ENCODE measurements around the gene FSTL4.

Gene FSTL4

DNA sequence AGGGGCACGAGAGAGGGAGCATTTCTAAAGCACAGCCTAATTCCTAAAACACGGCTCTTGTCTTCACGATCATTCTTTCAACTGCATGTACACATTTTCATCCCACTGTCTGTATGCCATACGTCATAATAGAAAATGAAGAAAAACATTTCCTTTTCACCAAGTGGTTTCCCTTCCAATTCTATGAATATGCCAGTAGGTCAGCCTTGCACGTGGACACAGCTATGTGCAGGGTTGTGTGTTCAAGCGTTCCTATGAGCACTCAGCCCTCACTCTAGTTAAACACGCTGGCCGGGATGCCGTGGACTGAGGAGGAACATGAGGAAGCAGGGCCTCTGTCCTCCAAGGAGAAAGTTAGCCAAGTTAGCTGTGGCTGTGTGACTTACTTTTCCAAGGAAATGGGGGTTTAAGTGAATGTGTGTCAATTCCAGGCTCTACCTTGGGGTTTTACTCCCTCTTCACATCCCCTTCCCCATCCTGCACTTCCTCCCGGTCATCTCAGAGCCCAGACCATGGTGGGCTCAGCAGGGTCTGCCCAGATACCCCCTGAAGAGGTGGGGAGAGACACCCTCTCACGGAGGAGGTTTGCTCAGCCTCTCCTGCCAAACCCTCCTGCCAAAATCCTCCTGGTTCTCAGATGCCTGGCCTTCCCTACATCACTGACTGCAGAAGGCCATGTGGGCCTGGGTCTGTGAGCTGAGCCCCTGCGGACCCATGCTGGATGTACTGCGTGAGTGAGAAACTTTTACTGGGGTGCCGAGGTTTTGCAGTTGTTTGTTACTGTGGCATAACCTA is 230.6 kb downstream of the FSTL4 start:
- no peak for DNase-seq

DNA sequence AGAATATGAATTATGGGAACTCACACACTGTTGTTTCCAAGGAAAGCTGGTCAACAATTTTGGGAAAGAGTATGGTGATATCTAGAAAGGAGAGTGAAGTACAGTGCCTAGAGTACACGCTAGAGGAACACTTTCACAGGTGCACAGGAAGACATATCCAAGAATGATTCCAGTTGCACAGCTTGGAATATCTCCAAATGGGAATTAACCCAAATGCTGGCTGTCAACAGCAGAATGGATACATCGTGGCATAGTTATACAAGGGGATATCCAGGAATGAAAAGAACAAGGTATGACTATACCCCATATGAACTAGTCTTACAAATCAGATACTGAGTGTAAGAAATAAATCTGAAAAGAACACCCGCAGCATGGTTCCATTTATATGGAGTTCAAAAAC is 231.3 kb downstream of the FSTL4 start:
- no peak for DNase-seq

DNA sequence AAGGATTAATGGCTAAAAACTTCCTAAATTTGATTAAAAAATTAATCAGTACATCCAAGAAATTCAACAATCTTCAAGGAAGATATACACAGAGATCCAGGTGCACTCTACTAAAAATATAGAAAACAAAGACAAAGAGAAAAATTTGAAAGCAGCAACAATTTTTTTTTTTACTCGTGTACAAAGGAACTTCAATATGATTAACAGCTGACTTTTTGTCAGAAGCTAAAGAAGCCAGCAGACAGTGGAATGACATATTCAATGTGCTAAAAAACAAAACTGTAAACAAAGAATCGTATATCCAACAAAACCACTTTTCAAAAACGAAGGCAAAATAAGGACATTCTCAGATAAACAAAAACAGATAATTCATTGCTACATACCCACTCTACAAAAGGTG is 234.6 kb downstream of the FSTL4 start:
- DNase-seq, result no peak

DNA sequence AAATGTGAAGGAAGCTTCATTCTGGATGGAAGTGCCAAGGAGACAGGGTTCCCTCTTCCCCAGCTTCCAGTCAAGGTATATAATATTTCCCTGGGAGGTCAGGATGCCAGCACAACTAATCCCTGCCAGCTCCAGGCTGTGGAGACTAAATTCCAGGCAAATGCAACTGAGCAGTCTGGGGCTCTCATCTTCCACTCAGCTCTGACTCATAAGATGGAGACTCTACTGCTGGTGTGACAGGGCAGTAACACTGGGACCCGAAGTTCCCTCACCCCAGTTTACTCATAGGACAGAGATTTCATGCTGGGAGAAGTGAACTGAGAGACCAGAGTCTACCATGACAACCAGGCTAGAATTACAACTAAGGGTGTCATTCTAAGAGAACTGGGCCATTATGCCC is 235.4 kb downstream of the FSTL4 start:
- DNase-seq, result no peak

DNA sequence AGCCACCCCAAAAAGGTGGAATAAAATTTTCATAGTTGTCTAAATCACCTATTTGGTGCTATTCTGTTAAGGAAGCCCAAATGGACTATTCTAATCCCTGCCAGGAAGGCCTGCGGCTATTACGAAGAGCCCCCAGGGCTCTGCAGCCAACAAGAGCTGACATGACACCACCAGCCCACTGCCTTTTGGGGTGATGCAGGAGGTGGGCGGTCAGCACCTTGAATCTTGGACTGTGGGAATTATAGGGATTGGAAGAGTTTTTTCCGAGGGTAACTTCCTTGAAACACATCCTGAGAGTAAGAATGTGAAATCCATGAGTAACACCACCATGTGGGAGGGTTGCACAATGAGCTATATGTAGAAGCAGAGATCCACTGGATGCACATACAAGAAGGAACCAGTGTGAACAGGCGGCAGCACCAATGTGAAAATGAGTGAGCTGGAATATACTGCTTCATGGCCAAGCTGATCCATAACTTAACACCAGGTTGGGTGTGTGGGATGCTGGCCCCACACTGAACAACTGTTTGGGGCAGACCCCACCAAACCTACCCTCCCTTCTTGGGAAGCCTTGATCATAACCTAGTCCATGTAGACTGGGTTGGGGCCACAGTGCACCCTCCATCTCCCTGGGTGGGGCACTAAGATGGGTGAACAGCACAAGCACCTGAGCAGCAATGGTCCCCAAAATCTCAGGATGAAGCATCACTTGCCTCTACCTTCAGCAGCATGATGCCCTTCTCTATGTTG is 239.0 kb downstream of the FSTL4 start:
- DNase-seq, result no peak

DNA sequence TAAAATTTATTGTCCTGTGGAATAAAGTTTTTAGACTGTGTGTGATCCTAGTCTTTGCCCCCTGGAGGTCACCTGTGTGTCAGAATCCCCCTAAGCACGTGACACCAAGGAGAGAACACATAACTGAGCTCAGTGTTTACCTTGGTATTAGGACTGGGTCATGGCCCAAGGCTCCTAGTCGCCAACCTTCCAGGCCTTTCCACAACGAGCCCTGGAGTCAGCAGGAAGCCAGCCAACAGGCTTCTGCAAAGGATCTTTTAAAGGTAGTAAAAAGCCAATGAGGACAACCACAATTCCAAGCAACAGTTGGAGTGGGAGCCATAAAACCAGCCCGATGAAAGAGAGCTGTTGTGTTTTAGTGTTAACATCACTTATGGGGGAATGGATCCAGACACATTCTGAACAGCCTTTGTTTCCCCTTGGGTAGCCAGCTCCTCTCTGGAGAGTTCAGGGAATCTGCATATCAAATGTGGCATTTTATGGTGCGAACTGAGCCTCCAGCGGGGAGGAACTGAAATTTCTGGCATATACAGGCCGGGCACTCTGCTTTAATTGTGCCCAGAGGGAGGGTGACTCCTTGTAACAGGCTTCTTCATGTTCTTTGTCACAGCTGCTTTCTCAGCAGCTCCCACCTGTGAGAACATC is 239.9 kb downstream of the FSTL4 start:
- DNase-seq, result no peak

DNA sequence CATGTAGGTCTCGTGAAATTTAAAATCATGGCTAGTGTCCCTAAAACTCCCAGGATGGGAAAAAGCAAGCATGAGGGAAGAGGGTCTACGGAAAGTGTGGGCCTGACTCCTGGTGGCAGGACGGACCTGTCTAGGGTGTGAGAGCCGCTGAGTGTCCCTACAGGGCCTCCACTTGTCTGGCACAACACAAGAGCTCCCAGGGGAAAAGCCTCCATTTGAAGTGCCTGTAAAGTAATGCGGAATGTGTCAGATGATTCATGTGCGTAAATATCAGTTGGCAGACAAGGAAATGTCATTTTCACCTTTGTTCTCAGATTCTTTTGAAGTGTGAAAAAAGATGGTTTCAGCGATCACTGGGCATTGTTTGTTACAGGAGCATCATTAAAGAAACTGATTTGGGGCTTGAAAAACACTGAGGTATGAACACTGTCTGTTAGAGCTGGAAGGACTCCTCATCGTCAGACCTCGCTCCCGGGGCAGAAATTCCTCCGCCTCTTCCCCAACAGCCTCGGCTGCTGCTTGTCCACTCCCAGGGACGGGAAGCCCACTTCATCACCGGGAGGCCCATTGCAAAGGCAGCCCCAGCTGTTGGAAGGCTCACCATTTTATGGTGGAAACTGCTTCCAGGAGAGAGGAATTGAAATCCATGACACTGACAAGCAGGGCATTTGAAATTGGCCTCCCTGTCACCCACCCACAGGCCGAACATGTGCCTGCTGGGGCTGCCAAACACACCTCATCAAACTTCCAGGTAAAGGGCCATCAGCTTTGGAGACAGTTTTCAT is 240.8 kb downstream of the FSTL4 start:
- no peak for DNase-seq

DNA sequence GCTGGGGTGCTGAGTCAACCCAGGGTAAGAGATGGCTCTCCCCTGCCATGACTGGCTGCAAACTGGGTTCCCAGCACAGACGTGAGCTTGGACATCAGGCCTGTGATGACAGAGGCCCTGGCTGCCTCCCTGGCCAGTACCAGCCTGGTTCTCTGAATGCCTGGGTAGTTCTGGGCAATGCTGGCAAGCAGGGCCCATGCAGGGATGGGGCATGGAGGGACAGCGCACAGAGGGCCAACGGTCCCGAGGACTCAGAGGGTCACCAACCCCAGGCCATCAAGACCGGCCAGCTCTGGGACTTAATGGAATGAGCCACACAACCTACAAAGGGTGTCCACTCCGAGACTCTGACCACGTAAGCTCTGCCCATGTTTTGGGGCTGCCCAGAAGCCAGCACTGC is 241.4 kb downstream of the FSTL4 start:
- DNase-seq, result no peak

DNA sequence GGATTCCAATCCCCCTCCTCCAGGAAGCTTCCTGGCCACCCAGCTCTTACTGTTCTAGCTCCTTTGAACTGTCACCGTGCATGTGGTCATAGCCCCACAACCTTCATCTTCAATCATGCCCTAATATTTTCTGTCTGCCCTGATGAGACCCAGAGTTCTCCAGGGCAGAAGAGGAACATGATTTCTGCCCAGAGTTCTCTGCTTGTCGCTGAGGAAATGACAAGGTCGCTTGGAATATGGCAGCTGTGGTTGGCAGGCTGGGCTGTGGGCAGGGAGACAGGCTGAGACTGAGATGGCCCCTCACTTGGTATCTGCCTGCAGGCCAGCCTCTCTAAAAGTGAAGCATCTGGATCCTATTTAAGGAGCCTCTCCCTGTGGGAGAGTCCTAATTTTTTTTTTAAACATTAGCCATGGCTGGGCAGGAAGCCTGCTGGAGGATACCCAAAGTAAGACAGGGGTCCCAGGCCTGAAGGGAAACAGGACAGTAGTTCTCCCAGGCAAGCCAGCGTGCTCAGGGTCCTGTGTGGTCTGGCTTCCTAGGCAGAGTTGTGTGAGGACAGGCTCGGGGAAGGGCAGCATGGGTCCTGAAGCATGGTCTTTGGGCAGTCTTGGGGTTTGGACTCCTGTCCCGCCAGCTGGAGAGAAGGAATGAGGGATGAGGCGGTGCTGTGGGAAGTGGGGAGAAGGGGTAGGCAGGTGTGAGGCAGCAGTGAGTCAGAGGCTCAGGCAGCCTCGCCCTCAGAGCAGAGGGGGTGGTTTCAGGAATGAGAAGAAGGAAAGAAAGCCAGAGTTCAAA is 242.1 kb downstream of the FSTL4 start:
- DNase-seq, result no peak

DNA sequence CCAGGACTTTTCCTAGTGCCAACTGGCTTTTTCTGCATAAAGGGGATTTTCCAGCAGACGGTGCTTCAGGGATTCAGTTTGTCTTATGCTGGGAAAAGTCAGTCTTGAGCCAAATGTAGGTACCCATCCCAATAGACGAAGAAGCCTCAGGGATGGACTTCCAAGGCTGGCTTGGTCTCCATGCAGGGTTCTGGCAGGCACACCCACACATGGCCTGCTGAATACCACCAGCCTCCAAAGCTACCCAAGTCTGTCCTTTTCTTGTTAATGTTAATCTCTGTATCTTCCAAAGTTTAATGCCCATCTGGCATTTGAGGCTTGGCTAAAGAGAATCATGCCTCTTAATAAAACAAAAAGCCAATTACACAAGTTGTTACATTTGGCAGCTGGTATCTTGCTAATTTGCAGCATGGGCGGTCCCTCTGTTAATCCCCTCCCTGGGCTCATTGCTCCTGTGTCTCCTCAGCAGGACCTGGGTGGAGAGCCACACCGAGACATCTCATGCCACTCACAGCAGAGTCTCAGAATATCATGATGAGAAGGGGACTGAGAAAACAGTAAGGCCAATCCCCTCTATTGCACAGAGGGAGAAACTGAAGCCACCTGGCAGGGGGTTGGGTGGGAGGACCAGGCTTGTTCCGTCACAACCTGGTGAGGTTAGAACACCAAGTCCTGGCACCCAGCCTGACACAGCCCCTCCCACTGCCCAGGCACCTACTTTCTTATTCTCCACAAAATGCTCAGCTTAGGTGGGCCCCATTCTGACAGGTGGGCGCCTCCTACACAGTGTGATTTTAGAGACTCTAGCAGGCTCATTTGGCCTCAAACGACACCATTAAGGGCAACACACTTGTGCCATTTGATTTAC is 243.2 kb downstream of the FSTL4 start:
- DNase-seq, result no peak

DNA sequence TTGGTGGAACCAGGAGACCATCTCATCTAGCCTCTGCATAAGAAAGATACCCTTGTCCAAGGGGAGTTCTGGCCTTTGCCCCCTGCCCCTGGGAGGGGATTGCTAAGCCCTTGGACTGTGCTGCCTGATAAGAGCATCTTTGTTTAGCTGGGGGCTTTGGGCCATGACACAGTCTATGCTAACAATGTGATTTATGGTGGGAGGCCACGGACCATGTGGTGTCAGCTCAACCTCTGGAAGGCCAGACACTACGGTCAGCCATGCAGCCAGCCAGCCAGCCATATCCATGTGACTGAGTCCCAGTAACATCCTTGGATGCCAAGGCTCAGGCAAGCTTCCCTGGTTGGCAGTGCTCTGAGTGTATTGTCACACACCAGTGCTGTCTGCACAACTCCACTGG is 244.4 kb downstream of the FSTL4 start:
- no peak for DNase-seq

DNA sequence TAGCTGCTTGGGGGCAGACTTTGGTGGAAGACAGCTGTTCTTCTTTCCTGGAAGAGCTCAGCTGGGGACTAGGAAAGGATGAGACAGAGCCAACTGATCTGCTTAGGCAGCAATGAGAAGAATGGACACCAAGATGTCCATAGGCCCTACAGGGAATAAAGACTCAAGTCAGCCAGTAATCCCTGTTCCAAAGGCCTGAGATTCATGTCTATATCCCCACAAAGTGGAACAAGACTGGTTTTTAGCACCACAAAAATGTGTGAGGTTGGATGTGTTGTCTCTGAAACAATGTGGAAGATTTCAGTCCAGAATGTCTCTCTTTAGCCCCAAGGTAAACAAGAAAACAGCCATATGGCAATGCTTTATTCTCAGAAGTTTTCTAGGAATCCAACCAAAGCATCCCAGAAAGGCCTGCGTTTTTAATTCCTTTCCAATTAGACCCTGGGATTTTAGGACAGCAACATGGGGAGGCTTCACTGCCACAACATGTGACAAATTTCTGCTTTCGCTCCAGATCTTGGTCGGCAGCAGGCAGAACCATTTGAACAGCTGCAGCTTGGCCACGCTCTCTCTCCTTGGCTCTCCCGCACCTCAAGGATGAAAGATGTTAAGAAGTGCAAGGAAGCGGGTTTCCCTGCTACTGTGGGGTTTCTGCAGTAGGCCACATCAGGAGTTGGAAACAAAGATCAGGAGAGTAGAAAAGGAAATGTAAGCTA is 245.1 kb downstream of the FSTL4 start:
- DNase-seq, result no peak

DNA sequence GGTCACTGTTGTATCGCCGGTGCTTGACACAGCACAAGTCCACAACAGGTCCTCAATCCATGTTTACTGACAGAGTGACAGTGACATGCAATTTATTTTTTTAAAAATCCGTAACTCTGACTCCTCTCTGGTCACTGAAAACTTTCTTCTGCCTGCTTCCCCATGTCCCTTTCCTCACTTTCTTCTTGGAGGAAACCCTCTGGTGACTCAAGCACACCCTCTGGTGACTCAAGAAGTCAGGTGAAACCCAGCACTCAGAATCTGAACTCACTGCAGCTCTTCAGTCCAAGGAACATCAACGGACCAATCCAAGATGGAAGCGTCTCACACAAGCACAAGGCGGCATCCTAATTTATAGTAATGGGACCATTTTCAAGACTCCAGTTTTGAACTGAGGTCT is 245.9 kb downstream of the FSTL4 start:
- no peak for DNase-seq

DNA sequence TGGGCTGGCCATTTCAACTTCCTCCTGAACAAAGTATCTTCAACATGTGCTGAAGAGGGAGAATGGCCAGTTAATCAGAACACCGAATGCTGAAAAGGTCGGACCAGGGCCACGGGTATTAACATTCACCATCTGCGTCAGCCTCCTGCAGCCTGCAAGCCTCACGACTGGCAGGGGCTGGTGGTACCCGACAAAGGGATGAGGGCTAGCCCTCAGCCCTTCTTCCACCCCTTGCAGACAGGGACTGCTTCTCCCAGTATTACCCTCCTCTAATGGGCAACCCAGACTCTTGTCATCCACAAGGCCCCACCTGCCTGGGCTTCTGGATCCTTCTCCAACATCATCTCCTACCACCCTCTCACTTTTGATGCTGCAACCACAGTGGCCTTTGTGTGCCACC is 246.6 kb downstream of the FSTL4 start:
- DNase-seq, result no peak

DNA sequence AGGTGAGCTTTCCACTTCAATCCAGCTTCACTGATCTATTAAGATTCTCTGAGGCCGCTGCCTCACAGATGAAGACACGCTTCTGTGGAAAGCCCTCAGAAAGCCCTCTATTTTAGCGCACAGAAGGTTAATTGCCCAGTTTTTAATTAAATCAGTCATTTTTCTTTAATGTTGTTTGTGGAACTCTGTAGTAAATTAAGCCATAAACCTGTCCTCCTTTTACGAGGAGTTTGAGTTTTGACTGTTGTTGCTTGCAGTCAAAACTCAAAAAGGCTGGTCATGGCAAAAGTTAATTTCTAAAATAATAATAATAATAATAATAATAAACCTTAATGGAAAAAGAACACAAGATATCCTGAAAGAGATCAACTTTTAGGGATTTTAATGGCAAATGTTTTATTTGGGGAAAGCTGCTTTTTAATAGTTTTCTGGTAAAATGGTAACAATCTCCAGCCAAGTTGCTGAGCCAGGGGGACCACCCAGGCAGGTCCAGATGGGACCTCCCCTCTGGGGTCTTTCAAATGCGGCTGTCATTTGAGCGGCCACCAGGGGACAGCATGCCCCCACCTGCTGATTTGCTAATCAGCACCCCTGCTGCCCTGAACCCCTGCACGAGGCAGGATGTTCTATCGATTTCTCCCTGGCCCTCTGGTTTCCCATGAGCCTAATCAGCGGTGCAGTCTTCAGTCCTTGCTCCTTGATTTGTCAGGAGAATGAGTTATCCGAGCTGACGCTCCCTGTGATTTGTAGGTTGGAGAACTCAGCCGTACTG is 247.2 kb downstream of the FSTL4 start:
- DNase-seq, result no peak

DNA sequence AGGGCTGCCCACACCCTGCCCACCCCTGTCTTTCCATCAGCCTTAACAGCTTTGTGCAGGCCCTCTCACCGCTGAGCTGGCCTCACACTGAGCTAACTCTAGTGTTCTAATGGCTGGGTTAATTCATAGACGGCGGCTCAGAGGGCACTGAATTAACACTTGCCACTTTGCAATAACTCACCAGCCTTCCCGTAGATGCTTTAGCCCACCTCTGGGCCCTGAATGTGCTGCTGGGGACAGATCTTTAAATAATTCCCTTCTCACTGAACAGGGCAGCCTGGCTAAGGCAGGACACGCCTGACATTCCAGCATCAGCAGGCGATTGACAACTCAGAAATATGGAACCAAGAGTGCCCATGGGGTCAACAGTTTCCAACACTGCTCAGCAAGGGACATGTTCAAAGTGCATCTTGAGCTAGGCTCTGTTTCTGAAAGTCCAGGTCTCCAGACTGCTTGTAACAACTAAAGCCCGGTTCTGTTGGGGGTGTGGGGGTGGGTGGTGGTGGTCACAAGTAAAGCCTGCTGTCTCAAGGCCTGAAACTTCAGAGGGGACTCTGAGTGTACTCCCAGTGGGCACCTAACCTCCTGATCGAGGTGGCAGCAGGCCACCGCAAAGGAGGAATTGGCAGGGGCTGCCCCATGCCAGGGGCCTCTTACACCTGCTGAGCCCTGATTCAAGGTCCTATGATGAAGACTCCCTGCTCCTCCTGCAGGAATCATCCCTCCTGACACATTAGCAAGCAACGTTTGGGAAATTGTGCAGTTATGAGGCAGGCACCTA is 248.3 kb downstream of the FSTL4 start:
- DNase-seq, result no peak

DNA sequence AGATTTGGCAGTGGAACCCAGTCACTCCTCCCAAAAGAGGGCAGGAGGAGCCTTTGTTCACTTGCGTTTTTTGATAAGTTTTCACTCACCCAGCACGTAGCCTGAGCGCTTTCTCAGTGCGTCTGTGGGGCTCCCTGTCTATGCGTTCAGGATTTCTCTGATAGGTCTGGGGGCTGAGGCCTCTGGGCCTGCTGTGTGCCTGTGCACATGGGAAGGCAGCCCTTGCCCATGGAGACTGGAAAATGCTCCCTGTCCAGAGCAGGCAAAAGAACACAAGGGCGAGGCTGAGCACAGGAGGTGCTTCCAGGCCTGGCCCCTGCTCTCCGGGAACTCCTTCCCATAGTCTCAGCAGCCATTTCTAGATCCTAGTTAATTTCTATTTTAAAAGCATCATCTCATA is 249.9 kb downstream of the FSTL4 start:
- DNase-seq, result no peak

DNA sequence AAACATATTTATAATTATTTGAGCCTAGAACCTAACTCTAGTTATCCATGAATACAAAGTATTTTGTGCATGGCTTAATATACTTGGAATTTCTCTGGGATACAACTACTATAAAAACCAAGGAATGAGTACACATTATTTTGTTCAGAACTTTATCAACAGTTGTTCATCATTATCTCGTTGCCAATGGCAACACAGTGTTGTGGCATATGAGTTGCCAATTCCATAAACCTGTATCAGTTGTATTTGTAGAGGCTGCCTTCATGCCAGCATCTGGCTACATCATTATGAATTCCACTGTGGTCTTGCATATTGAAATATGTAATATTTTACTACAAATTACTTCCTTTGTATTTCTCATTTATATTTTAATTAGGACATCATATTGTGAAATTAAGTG is 250.4 kb downstream of the FSTL4 start:
- no peak for DNase-seq

Measured in activated CD4-positive, CD25-positive, alpha-beta regulatory T cell treated with anti-CD3 and anti-CD28 coated beads, Interleukin-2, amount 50 U/mL, for 72 hours (primary cell).